Breast epithelium (tissue), 3 donors: ENCODE measurements around the gene QRFP.

Experiments
- POLR2A ChIP-seq: fragments of 450-650 bp; IDR thresholded peaks from one replicate; pipeline ENCODE4 v1.6.1; 2016; ENCODE audit warnings: antibody characterized with exemption, mild to moderate bottlenecking, moderate library complexity
- TF ChIP-seq, protein P1 (sequence below), 3 donors: fragments of 450-650 bp; IDR thresholded peaks; one replicate each; pipeline ENCODE4 v1.5.1; 2016 to 2017; ENCODE audit warnings: antibody characterized with exemption in 3 of 3, mild to moderate bottlenecking in 3 of 3, moderate library complexity in 3 of 3

DNA sequence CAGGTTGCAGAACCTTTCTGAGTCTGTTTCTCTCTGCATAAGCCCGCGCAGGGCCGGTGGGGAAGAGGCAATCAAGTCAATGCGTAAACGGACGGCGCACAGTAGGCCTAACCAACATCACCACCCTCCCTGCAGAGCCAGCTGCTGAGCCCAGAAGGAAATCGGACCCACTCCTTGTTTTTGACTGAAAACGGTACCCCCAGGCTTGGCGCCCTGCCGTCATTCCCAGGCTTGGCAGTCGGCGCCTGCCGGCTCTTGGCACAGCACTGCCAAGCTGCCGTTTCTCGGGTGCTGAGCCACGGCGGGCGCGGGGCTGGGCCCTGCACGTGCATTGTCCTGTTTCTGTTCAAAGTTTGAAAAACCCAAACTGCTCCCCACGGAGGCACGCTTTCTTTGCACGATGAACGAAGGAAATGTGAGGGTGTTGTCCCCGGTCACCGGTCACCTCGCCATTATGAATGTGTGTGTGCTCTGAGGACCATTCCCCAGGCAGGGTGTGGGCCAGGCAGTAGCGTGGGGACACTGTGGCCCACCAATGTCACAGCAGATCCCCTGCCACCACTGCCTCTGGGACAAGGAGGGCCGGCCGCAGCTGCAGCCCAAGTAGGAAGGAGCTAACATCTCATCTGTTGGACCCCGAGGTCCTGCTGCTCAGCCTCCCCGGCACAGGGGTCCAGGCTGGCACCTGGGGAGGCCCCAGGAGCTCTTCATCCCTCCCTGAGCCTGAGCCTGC is 22.4 kb upstream of the QRFP start:
- TF ChIP-seq, protein P1, sequence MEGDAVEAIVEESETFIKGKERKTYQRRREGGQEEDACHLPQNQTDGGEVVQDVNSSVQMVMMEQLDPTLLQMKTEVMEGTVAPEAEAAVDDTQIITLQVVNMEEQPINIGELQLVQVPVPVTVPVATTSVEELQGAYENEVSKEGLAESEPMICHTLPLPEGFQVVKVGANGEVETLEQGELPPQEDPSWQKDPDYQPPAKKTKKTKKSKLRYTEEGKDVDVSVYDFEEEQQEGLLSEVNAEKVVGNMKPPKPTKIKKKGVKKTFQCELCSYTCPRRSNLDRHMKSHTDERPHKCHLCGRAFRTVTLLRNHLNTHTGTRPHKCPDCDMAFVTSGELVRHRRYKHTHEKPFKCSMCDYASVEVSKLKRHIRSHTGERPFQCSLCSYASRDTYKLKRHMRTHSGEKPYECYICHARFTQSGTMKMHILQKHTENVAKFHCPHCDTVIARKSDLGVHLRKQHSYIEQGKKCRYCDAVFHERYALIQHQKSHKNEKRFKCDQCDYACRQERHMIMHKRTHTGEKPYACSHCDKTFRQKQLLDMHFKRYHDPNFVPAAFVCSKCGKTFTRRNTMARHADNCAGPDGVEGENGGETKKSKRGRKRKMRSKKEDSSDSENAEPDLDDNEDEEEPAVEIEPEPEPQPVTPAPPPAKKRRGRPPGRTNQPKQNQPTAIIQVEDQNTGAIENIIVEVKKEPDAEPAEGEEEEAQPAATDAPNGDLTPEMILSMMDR (IDR thresholded peaks at IDR 0.05), result no peak
- no peak for TF ChIP-seq POLR2A
